ENCODE results near the gene HBG2. TPM values are rescaled to one million over a fixed set of nuclear protein-coding genes. Genes with fewer than 3 reads are reported as not detected.
"Not testable (repeated sequence)": the region's sequence is repeated elsewhere in the genome, so short reads cannot be mapped to it uniquely, and the experiment has no call there.

The HBG2 gene
- total and polyA plus RNA-seq, 5 donors from 2014 or later = not detected

DNA sequence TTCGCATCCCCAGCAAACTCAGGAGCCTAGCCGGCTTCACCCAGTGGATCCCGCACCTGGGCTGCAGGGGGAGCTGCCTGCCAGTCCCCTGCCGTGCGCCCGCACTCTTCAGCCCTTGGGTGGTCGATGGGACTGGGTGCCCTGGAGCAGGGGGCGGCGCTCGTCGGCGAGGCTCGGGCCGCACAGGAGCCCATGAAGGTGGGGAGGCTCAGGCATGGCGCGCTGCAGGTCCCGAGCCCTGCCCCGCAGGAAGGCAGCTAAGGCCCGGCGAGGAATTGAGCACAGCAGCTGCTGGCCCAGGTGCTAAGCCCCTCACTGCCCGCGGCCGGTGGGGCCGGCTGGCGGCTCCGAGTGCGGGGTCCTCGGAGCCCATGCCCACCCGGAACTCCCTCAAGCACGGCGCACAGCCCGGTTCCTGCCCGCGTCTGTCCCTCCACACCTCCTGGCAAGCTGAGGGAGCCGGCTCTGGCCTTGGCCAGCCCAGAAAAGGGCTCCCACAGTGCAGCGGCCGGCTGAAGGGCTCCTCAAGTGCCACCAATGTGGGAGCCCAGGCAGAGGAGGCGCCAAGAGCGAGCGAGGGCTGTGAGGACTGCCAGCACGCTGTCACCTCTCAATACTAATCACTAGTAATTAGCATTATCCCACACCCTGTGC, 39.9 kb upstream of the HBG2 start:
- not testable (repeated sequence) for DNase-seq; H3K4me1 Mint-ChIP-seq; ATAC-seq (ENCODE audit: low read depth in 2 of 2)

GRCh38 chr11:5293028-5293427, 38.4 kb upstream of the HBG2 start:
- H3K36me3 Mint-ChIP-seq = no peaks in the 10 kb centered on the region
- H3K4me3 ChIP-seq (ENCODE audit: low read depth, low read length) = no peak overlapping the region
- no peak overlapping the region for H3K4me3 Mint-ChIP-seq
- H3K4me1 ChIP-seq (ENCODE audit: control insufficient read depth, insufficient read depth, low read length, poor library complexity, severe bottlenecking) = no peaks in the 10 kb centered on the region
- no peaks in the 10 kb centered on the region for H3K4me1 Mint-ChIP-seq
- no peaks in the 10 kb centered on the region for H3K27me3 Mint-ChIP-seq
- H3K36me3 ChIP-seq (ENCODE audit: control insufficient read depth, insufficient read depth, low read length) = no peaks in the 10 kb centered on the region
- no peak overlapping the region for H3K27ac Mint-ChIP-seq
- no peak overlapping the region for H3K27ac ChIP-seq (ENCODE audit: insufficient read depth, low read length, poor library complexity, severe bottlenecking)
- DNase-seq = no peak
- H3K9me3 ChIP-seq (ENCODE audit: control insufficient read depth in 2 of 2, low read length in 2 of 2) = no peaks in the 10 kb centered on the region
- H3K27me3 ChIP-seq (ENCODE audit: control insufficient read depth, insufficient read depth, low read length) = no peaks in the 10 kb centered on the region
- peaks cover 0 to 4% (median 0%) of the 10 kb centered on the region in 7 donors for H3K9me3 Mint-ChIP-seq
- ATAC-seq (ENCODE audit: low read depth in 2 of 2) = no peak

More for the DNA sequence above, 39.9 kb upstream of the HBG2 start:
- H3K27me3 ChIP-seq (ENCODE audit: control insufficient read depth, insufficient read depth, low read length); H3K4me3 ChIP-seq (ENCODE audit: low read depth, low read length); H3K4me1 ChIP-seq (ENCODE audit: control insufficient read depth, insufficient read depth, low read length, poor library complexity, severe bottlenecking); H3K27ac ChIP-seq (ENCODE audit: insufficient read depth, low read length, poor library complexity, severe bottlenecking); H3K36me3 Mint-ChIP-seq; H3K27me3 Mint-ChIP-seq; H3K27ac Mint-ChIP-seq; H3K9me3 Mint-ChIP-seq; H3K4me3 Mint-ChIP-seq; H3K36me3 ChIP-seq (ENCODE audit: control insufficient read depth, insufficient read depth, low read length); H3K9me3 ChIP-seq (ENCODE audit: control insufficient read depth in 2 of 2, low read length in 2 of 2): not testable (repeated sequence)

GRCh38 chr11:5291207-5291838, 36.7 kb upstream of the HBG2 start:
- H3K27ac Mint-ChIP-seq = no peak overlapping the region

DNA sequence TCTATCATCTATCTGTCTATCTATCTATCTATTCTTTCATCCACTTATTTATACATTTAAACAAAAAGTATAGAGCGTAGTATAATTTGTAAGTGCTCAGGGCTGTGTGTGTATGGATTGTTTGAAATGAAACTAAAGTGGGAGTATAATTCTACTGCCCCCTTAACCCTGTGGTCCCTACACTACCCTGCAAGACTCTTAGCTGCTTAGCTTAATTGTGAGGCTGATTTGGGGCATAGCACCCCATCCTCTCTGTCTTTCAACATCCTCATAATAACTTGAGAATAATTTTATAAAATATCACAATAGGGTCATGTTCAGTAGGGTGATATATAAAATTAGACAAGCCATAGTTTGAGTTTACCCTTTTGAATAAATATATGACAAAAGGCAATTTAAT, 35.5 kb upstream of the HBG2 start:
- H3K4me1 ChIP-seq (ENCODE audit: control insufficient read depth, insufficient read depth, low read length, poor library complexity, severe bottlenecking) = no peaks in the 10 kb centered on the region
- no peaks in the 10 kb centered on the region for H3K27me3 ChIP-seq (ENCODE audit: control insufficient read depth, insufficient read depth, low read length)
- H3K27me3 Mint-ChIP-seq = peaks cover 2% of the 10 kb centered on the region
- H3K9me3 Mint-ChIP-seq = peaks cover 0 to 4% (median 0%) of the 10 kb centered on the region in 7 donors
- H3K27ac ChIP-seq (ENCODE audit: insufficient read depth, low read length, poor library complexity, severe bottlenecking) = no peak overlapping the region
- no peaks in the 10 kb centered on the region for H3K9me3 ChIP-seq (ENCODE audit: control insufficient read depth in 2 of 2, low read length in 2 of 2)
- ATAC-seq (ENCODE audit: low read depth in 2 of 2) (no peak), DNase-seq (no peak)
- H3K36me3 ChIP-seq (ENCODE audit: control insufficient read depth, insufficient read depth, low read length) = no peaks in the 10 kb centered on the region
- H3K27ac Mint-ChIP-seq = peak overlapping the region in 1 of 3 donors; percentile 48
- no peaks in the 10 kb centered on the region for H3K36me3 Mint-ChIP-seq
- no peak overlapping the region for H3K4me3 Mint-ChIP-seq
- H3K4me3 ChIP-seq (ENCODE audit: low read depth, low read length) = no peak overlapping the region
- no peaks in the 10 kb centered on the region for H3K4me1 Mint-ChIP-seq

More at GRCh38 chr11:5291207-5291838, 36.7 kb upstream of the HBG2 start:
- H3K4me3 Mint-ChIP-seq = no peak overlapping the region
- H3K4me3 ChIP-seq (ENCODE audit: low read depth, low read length) = no peak overlapping the region
- no peaks in the 10 kb centered on the region for H3K27me3 ChIP-seq (ENCODE audit: control insufficient read depth, insufficient read depth, low read length)
- H3K4me1 Mint-ChIP-seq = no peaks in the 10 kb centered on the region
- no peaks in the 10 kb centered on the region for H3K27me3 Mint-ChIP-seq
- H3K9me3 ChIP-seq (ENCODE audit: control insufficient read depth in 2 of 2, low read length in 2 of 2) = no peaks in the 10 kb centered on the region
- H3K27ac ChIP-seq (ENCODE audit: insufficient read depth, low read length, poor library complexity, severe bottlenecking) = no peak overlapping the region
- DNase-seq = peak in 1 of 3 donors; percentile 23
- H3K9me3 Mint-ChIP-seq = peaks cover 0 to 4% (median 0%) of the 10 kb centered on the region in 7 donors
- H3K36me3 Mint-ChIP-seq = no peaks in the 10 kb centered on the region
- H3K4me1 ChIP-seq (ENCODE audit: control insufficient read depth, insufficient read depth, low read length, poor library complexity, severe bottlenecking) = no peaks in the 10 kb centered on the region
- no peaks in the 10 kb centered on the region for H3K36me3 ChIP-seq (ENCODE audit: control insufficient read depth, insufficient read depth, low read length)
- no peak for ATAC-seq (ENCODE audit: low read depth in 2 of 2)

DNA sequence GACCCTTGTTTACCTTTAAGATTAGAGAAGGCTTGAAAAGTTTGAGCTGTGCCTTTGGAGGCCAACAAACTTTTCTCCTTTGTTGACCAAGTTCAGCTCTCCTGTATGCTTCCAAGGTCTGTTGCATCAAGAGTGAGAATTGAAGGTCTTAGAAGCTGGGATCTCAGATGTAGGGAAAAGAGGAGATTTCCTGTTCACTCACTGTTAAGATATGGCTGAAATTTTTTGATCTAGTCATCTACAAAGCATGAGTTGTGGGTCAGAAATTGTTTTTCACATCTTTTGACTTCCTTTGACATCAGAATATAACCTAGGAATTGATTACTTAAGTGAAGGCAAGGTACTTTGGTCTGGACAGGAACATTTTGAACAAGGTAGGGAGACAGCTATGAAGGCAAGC, 35.1 kb upstream of the HBG2 start:
- Mint-ChIP-seq H3K4me1 (no peaks in the 10 kb centered on the region), H3K27ac (peak overlapping the region in 1 of 3 donors; percentile 48), H3K27me3 (peaks cover 5% of the 10 kb centered on the region), H3K4me3 (no peak overlapping the region), H3K9me3 (peaks cover 0 to 4% (median 0%) of the 10 kb centered on the region in 7 donors), H3K36me3 (no peaks in the 10 kb centered on the region)
- Histone ChIP-seq H3K27ac (ENCODE audit: insufficient read depth, low read length, poor library complexity, severe bottlenecking) (no peak overlapping the region), H3K4me1 (ENCODE audit: control insufficient read depth, insufficient read depth, low read length, poor library complexity, severe bottlenecking) (no peaks in the 10 kb centered on the region), H3K27me3 (ENCODE audit: control insufficient read depth, insufficient read depth, low read length) (no peaks in the 10 kb centered on the region), H3K36me3 (ENCODE audit: control insufficient read depth, insufficient read depth, low read length) (no peaks in the 10 kb centered on the region), H3K4me3 (ENCODE audit: low read depth, low read length) (no peak overlapping the region), H3K9me3 (ENCODE audit: control insufficient read depth in 2 of 2, low read length in 2 of 2) (no peaks in the 10 kb centered on the region)
- DNase-seq (no peak), ATAC-seq (ENCODE audit: low read depth in 2 of 2) (no peak)

- no peaks in the 10 kb centered on the region for H3K4me1 ChIP-seq (ENCODE audit: control insufficient read depth, insufficient read depth, low read length, poor library complexity, severe bottlenecking)
- no peak overlapping the region for H3K27ac ChIP-seq (ENCODE audit: insufficient read depth, low read length, poor library complexity, severe bottlenecking)
- Mint-ChIP-seq H3K27me3 (peaks cover 5% of the 10 kb centered on the region), H3K9me3 (peaks cover 0 to 4% (median 0%) of the 10 kb centered on the region in 7 donors), H3K27ac (no peak overlapping the region), H3K4me1 (no peaks in the 10 kb centered on the region), H3K36me3 (no peaks in the 10 kb centered on the region), H3K4me3 (no peak overlapping the region)
- DNase-seq = no peak
- no peak overlapping the region for H3K4me3 ChIP-seq (ENCODE audit: low read depth, low read length)
- no peak for ATAC-seq (ENCODE audit: low read depth in 2 of 2)
- H3K9me3 ChIP-seq (ENCODE audit: control insufficient read depth in 2 of 2, low read length in 2 of 2) = no peaks in the 10 kb centered on the region
- H3K27me3 ChIP-seq (ENCODE audit: control insufficient read depth, insufficient read depth, low read length) = no peaks in the 10 kb centered on the region
- H3K36me3 ChIP-seq (ENCODE audit: control insufficient read depth, insufficient read depth, low read length) = no peaks in the 10 kb centered on the region
Observed at GRCh38 chr11:5288906-5289550, 34.4 kb upstream of the HBG2 start.

GRCh38 chr11:5288108-5288905, 33.7 kb upstream of the HBG2 start:
- ATAC-seq (ENCODE audit: low read depth in 2 of 2) (no peak), DNase-seq (no peak)
- H3K36me3 ChIP-seq (ENCODE audit: control insufficient read depth, insufficient read depth, low read length) = no peaks in the 10 kb centered on the region

More at GRCh38 chr11:5288108-5288905, 33.7 kb upstream of the HBG2 start:
- H3K27me3 ChIP-seq (ENCODE audit: control insufficient read depth, insufficient read depth, low read length) = no peaks in the 10 kb centered on the region
- H3K27ac ChIP-seq (ENCODE audit: insufficient read depth, low read length, poor library complexity, severe bottlenecking) = no peak overlapping the region
- no peaks in the 10 kb centered on the region for H3K9me3 ChIP-seq (ENCODE audit: control insufficient read depth in 2 of 2, low read length in 2 of 2)
- H3K27ac Mint-ChIP-seq = no peak overlapping the region
- no peaks in the 10 kb centered on the region for H3K4me1 Mint-ChIP-seq
- H3K9me3 Mint-ChIP-seq = peaks cover 0 to 4% (median 0%) of the 10 kb centered on the region in 7 donors
- no peaks in the 10 kb centered on the region for H3K4me1 ChIP-seq (ENCODE audit: control insufficient read depth, insufficient read depth, low read length, poor library complexity, severe bottlenecking)
- H3K27me3 Mint-ChIP-seq = peaks cover 5% of the 10 kb centered on the region
- no peaks in the 10 kb centered on the region for H3K36me3 Mint-ChIP-seq
- H3K4me3 ChIP-seq (ENCODE audit: low read depth, low read length) = no peak overlapping the region
- H3K4me3 Mint-ChIP-seq = no peak overlapping the region

Measured in CD4-positive, CD25-positive, alpha-beta regulatory T cell (primary cell).